Lower leg skin (tissue), 4 donors: ENCODE data around the gene SLC1A4. TPM values are rescaled to one million over a fixed set of nuclear protein-coding genes. Genes with fewer than 3 reads are reported as not detected.

Experiments
- DNase-seq, 2 donors: peaks; one replicate each; pipeline ENCODE4 v3.0.0-alpha.2; 2019; ENCODE audit warnings: low spot score in 2 of 2
- H3K4me3 ChIP-seq: fragments of 200-600 bp; sonication (generic); 2 replicates; pipeline ENCODE4 v1.5.1; 2017; ENCODE audit warnings: mild to moderate bottlenecking, low read depth; ENCODE audit not compliant: poor library complexity, severe bottlenecking
- CTCF ChIP-seq, 3 donors: fragments of 450-650 bp; IDR thresholded peaks; one replicate each; pipeline ENCODE4 v1.5.1; 2016; ENCODE audit warnings: antibody characterized with exemption in 3 of 3, mild to moderate bottlenecking in 3 of 3, moderate library complexity in 2 of 3
- POLR2A ChIP-seq, 2 donors: fragments of 450-650 bp; IDR thresholded peaks; one replicate each; pipeline ENCODE4 v1.6.1; 2016 to 2017; ENCODE audit warnings: antibody characterized with exemption in 2 of 2, mild to moderate bottlenecking in 1 of 2, moderate library complexity in 1 of 2
- WGBS, 2 donors: methylation state at CpG; one replicate each; pipeline ENCODE4 v1.1.5; 2018; 5-methylcytosine and 5-hydroxymethylcytosine counted together
- intact Hi-C: fragments of 100-400 bp; cut with DNase I; formaldehyde crosslinking; loops from one replicate; pipeline ENCODE4 v1.15.0; 2023; ENCODE audit warnings: low total_unique reads
- total RNA-seq, 4 donors: library from RNA; depleted of rRNA; stranded (reverse); fragments of >200 nt; gene quantifications; one replicate each; pipeline ENCODE4 v1.1.0, GENCODE V29; 2016

Gene SLC1A4
- total RNA-seq, 4 donors from 2014 or later: 8.3 to 31.1 (median 18.0) TPM

GRCh38 chr2:64976276-64976675 lies 12.9 kb upstream of the SLC1A4 start:
- no peak overlapping the region for H3K4me3 ChIP-seq
- intact Hi-C loops: no loop called here
- 59 to 94% methylated on average over 1 of the region's 1 CpG for WGBS, 2 donors
- no peak for TF ChIP-seq POLR2A (IDR thresholded peaks at IDR 0.05)
- TF ChIP-seq CTCF (IDR thresholded peaks at IDR 0.05): no peak
- DNase-seq: no peak

- no peak for TF ChIP-seq POLR2A (IDR thresholded peaks at IDR 0.05)
- TF ChIP-seq CTCF (IDR thresholded peaks at IDR 0.05): no peak
- 87 to 90% methylated on average over 4 of the region's 4 CpGs for WGBS, 2 donors
- intact Hi-C loops: no loop called here
Observed at GRCh38 chr2:64978514-64979268, 10.5 kb upstream of the SLC1A4 start.

DNA sequence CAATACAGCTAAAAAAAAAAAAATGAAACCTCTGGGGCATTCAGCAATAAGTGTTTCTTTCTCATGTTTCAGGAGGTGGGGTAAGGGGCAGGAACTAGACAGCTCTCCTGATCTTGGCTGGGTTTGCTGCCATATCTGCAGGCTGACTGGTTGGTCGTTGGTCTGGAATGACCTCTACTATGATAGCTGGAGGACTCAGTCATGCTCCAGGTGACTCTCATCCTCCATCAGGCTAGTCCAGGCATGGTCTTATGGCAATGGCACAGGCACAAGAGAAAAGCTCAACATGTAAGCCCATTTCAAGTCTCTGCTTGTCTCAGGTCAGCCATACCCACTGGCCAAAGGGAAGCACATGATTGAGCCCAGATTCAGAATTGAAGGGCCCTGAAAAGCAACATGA lies 9.5 kb upstream of the SLC1A4 start:
- TF ChIP-seq POLR2A (IDR thresholded peaks at IDR 0.05) (no peak), CTCF (IDR thresholded peaks at IDR 0.05) (no peak)
- no peak overlapping the region for H3K4me3 ChIP-seq
- no peak for DNase-seq
- WGBS, 2 donors: 32 to 36% methylated on average over 1 of the region's 1 CpG
- intact Hi-C loops: no loop called here

More at GRCh38 chr2:64978514-64979268, 10.5 kb upstream of the SLC1A4 start:
- no peak for DNase-seq
- no peak overlapping the region for H3K4me3 ChIP-seq

- intact Hi-C loops: no loop called here
- DNase-seq: no peak
- no peak for TF ChIP-seq POLR2A (IDR thresholded peaks at IDR 0.05)
- TF ChIP-seq CTCF (IDR thresholded peaks at IDR 0.05): no peak
- no peak overlapping the region for H3K4me3 ChIP-seq
- WGBS, 2 donors: 30 to 31% methylated on average over 1 of the region's 1 CpG
Observed at GRCh38 chr2:64980183-64980582, 9.0 kb upstream of the SLC1A4 start.

DNA sequence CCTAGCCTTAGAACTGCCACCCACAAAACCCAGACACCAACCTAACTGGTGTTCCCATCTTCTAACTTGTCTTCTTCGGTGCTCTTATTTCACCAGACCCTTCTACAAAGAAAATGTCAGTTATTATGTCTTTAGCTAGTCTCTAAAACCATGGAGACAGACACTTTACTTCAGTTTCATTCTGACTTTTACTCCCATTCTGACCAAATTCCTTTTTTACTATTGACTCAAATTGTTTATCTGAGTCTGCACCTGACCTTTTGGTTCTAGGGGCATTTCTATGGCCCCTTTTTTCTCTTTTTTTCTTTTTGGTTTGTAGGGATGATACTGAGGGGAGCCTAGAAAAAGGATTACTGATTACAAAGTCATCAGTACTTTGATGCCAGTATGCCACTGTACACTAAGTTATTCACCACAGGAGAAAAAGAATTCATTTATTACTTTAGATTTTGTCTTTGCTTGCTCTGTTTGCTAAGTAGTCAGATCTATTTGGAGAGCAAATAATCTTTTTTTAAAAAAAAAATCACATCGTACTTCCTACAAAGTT lies 6.8 kb upstream of the SLC1A4 start:
- TF ChIP-seq CTCF (IDR thresholded peaks at IDR 0.05): no peak
- no peak for TF ChIP-seq POLR2A (IDR thresholded peaks at IDR 0.05)

More for the DNA sequence above, 6.8 kb upstream of the SLC1A4 start:
- no peak overlapping the region for H3K4me3 ChIP-seq
- 87 to 90% methylated on average over 2 of the region's 2 CpGs for WGBS, 2 donors
- DNase-seq: no peak
- intact Hi-C loops: no loop called here
